Muscle layer of duodenum (tissue), 2 donors: ENCODE measurements around the gene CDK3.

Experiments
- H3K27ac ChIP-seq: one replicate; pipeline ENCODE4 v1.7.0; 2013; ENCODE audit warnings: mild to moderate bottlenecking, low read length
- H3K27me3 ChIP-seq: one replicate; pipeline ENCODE4 v1.7.0; 2013; ENCODE audit warnings: low read depth, mild to moderate bottlenecking, control low read depth, low read length
- H3K36me3 ChIP-seq, 2 donors: one replicate each; pipeline ENCODE4 v1.7.0; 2013; ENCODE audit warnings: low read length in 2 of 2, control low read depth in 1 of 2, mild to moderate bottlenecking in 1 of 2; ENCODE audit not compliant: insufficient read depth in 2 of 2, control insufficient read depth in 1 of 2
- H3K4me1 ChIP-seq, 2 donors: one replicate each; pipeline ENCODE4 v1.7.0; 2013; ENCODE audit warnings: low read length in 2 of 2, mild to moderate bottlenecking in 2 of 2, control low read depth in 1 of 2, moderate library complexity in 1 of 2; ENCODE audit not compliant: insufficient read depth in 2 of 2, control insufficient read depth in 1 of 2
- H3K4me3 ChIP-seq, 2 donors: one replicate each; pipeline ENCODE4 v1.7.0; 2013; ENCODE audit warnings: low read length in 2 of 2, low read depth in 1 of 2, mild to moderate bottlenecking in 1 of 2
- H3K9me3 ChIP-seq, 2 donors: one replicate each; pipeline ENCODE4 v1.7.0; 2013; ENCODE audit warnings: low read length in 2 of 2, control low read depth in 1 of 2, mild to moderate bottlenecking in 1 of 2; ENCODE audit not compliant: control insufficient read depth in 1 of 2
- donor health status: healthy.

The CDK3 gene

DNA sequence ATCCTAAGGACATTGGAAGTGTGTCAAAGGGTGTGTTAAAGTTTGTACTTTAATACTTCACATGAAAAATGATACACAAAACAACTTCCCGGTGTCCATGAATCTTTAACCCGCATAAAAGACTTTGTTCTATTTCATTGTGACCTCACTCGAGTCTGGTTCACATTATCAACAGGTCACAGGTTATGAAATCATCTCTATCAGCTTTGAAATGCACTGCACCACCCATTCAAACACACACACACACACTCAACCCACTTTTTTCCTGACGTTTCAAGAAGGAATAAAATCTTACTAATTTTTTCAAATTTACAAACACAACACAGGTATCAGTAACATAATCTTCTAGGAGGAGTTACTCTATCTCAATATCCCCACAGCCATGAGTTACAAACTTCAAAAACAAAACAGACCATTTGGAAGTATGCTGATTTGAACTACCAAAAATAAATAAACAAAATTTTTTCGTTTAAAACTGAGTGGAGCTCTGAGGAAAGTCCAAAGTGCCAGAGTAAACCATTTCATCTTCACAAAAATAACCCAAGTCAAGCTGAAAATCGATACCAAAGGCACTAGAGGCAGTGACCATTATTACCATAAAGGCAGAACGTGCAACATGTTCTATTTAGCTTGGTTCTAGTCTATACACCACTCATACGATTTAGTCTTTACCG is 24.3 kb upstream of the CDK3 start:
- Histone ChIP-seq H3K4me3 (peak overlapping the region; percentile 14 to 41), H3K27ac (peak overlapping the region; percentile 68), H3K9me3 (no peaks in the 10 kb centered on the region), H3K4me1 (peaks cover 0 to 26% of the 10 kb centered on the region in 2 donors), H3K36me3 (peaks cover 9 to 11% of the 10 kb centered on the region in 2 donors), H3K27me3 (no peaks in the 10 kb centered on the region)

- Histone ChIP-seq H3K27ac (peak within 1 kb of the TSS; percentile 100), H3K4me1 (peaks cover 0 to 28% of the 10 kb centered on the region in 2 donors), H3K9me3 (no peaks in the 10 kb centered on the region), H3K27me3 (no peaks in the 10 kb centered on the region), H3K4me3 (peak within 1 kb of the TSS; percentile 80), H3K36me3 (peaks cover 0 to 9% of the 10 kb centered on the region in 2 donors)
Measured at GRCh38 chr17:75978938-75979704, 21.5 kb upstream of the CDK3 start, which contains the start of the genes ACOX1 and TEN1. ACOX1 (minus strand) TSS chr17:75979166; CDS start chr17:75979073, 93 bp downstream. TEN1 (plus strand) TSS chr17:75979240; CDS start chr17:75986193, 6,953 bp downstream.

DNA sequence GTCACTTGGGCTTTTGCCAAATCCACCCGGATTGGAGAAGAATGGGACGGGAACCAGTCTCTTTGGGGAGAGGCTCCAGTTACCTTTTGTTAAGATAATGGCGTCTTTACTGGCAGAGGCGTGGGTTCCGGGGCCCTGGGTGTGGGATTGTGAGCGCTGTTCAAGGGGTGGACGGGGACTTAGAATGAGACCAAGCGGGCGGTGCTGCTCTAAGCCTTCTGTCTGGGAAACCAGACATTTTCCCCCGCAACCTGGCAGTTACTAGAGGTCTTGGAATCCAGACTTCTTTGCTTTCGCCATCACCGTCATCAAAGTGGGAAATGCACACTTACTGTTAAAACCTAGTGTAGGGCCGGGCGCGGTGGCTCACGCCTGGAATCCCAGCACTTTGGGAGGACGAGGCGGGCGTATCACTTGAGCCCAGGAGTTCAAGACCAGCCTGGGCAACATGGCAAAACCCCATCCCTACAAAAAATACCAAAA is 20.9 kb upstream of the CDK3 start:
- Histone ChIP-seq H3K36me3 (peaks cover 0 to 9% of the 10 kb centered on the region in 2 donors), H3K27me3 (no peaks in the 10 kb centered on the region), H3K27ac (peak overlapping the region; percentile 100), H3K4me1 (peaks cover 0 to 27% of the 10 kb centered on the region in 2 donors), H3K4me3 (peak overlapping the region; percentile 80), H3K9me3 (no peaks in the 10 kb centered on the region)

DNA sequence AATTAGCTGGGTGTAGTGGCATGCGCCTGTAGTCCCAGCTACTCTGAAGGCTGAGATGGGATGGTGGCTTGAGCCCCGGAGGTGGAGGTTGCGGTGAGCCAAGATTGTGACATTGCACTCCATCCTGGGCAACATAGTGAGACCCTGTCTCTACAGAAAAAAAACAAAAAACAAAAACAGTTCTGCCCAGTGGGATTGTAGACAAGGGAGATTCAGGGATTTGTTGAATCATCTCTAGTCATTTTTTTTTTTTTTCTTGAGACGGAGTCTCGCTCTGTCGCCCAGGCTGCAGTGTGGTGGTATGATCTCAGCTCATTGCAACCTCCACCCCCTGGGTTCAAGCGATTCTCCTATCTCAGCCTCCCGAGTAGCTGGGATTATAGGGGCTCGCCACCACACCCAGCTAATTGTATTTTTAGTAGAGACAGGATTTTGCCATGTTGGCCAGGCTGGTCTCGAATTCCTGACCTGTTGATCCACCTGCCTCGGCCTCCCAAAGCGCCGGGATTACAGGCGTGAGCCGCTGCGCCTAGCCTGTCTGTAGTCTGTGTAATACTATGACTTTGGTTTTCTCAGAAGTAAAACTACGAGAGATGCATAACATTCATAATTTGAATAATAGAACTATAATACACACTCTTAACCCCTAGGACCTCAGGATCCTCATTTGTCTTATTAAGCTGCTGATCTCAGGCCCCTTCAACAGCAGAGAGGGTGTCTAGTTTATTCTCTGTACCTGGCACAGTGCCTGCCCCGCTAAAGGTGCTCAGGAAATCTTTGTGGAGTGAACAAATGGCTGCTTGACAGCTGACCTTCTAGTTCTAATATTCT is 20.3 kb upstream of the CDK3 start:
- Histone ChIP-seq H3K27ac (peak overlapping the region; percentile 100), H3K36me3 (peaks cover 0 to 9% of the 10 kb centered on the region in 2 donors), H3K4me1 (peaks cover 0 to 27% of the 10 kb centered on the region in 2 donors), H3K27me3 (no peaks in the 10 kb centered on the region), H3K4me3 (peak overlapping the region; percentile 80), H3K9me3 (no peaks in the 10 kb centered on the region)

GRCh38 chr17:75981019-75981615 is 19.5 kb upstream of the CDK3 start:
- no peak overlapping the region for H3K4me3 ChIP-seq
- no peaks in the 10 kb centered on the region for H3K9me3 ChIP-seq
- H3K27ac ChIP-seq = no peak overlapping the region
- peaks cover 0 to 25% of the 10 kb centered on the region in 2 donors for H3K4me1 ChIP-seq
- peaks cover 0 to 9% of the 10 kb centered on the region in 2 donors for H3K36me3 ChIP-seq
- no peaks in the 10 kb centered on the region for H3K27me3 ChIP-seq

- Histone ChIP-seq H3K4me3 (no peak overlapping the region), H3K9me3 (no peaks in the 10 kb centered on the region), H3K36me3 (peaks cover 0 to 7% of the 10 kb centered on the region in 2 donors), H3K4me1 (peaks cover 0 to 10% of the 10 kb centered on the region in 2 donors), H3K27me3 (no peaks in the 10 kb centered on the region), H3K27ac (no peak overlapping the region)
Measured at GRCh38 chr17:75983501-75984181, 17.0 kb upstream of the CDK3 start.

GRCh38 chr17:75985986-75986385 is 14.7 kb upstream of the CDK3 start:
- H3K27ac ChIP-seq = no peak overlapping the region
- no peaks in the 10 kb centered on the region for H3K36me3 ChIP-seq
- H3K27me3 ChIP-seq = no peaks in the 10 kb centered on the region
- H3K4me1 ChIP-seq = peaks cover 0 to 4% of the 10 kb centered on the region in 2 donors
- H3K4me3 ChIP-seq = no peak overlapping the region
- H3K9me3 ChIP-seq = no peaks in the 10 kb centered on the region

- Histone ChIP-seq H3K27me3 (no peaks in the 10 kb centered on the region), H3K36me3 (peaks cover 0 to 8% of the 10 kb centered on the region in 2 donors), H3K4me3 (no peak overlapping the region), H3K9me3 (no peaks in the 10 kb centered on the region), H3K27ac (no peak overlapping the region), H3K4me1 (peaks cover 0 to 4% of the 10 kb centered on the region in 2 donors)
Measured at GRCh38 chr17:75987041-75987440, 13.6 kb upstream of the CDK3 start.

DNA sequence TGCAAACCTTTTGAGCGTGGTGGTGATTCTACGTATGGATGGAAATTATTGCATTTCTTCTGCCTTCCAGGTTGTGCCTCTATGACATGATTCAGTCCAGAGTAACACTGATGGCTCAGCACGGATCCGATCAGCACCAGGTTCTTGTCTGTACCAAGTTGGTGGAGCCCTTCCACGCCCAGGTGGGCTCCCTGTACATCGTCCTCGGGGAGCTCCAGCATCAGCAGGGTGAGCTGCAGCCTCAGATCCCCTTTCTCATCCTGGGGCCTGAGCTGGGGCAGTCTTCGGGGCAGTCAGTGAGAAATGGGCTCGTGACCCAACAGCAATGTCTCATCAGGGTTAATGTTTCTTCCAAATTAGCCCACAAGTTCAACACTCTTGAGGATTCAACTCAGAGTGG is 9.3 kb upstream of the CDK3 start:
- Histone ChIP-seq H3K4me3 (no peak overlapping the region), H3K9me3 (no peaks in the 10 kb centered on the region), H3K27ac (no peak overlapping the region), H3K4me1 (no peaks in the 10 kb centered on the region), H3K27me3 (no peaks in the 10 kb centered on the region), H3K36me3 (peaks cover 3 to 12% of the 10 kb centered on the region in 2 donors)

- H3K36me3 ChIP-seq = peaks cover 3 to 12% of the 10 kb centered on the region in 2 donors
- H3K27me3 ChIP-seq = no peaks in the 10 kb centered on the region
- no peak overlapping the region for H3K27ac ChIP-seq
- H3K4me3 ChIP-seq = no peak overlapping the region
- no peaks in the 10 kb centered on the region for H3K9me3 ChIP-seq
- H3K4me1 ChIP-seq = peaks cover 0 to 4% of the 10 kb centered on the region in 2 donors
Measured at GRCh38 chr17:75994802-75995370, 5.8 kb upstream of the CDK3 start.
